C1 segment of cervical spinal cord (tissue), 14 donors: ENCODE data around the gene FBXL7.

ENCODE experiments used
- DNase-seq, 14 donors: peaks; one replicate each; lab custom pipeline; 2025; lab: John Stamatoyannopoulos, UW

Gene FBXL7

GRCh38 chr5:15501091-15501791 is 1.3 kb downstream of the FBXL7 start:
- DNase-seq: peak in 10 of 14 donors; percentile 10 to 55 (median 41)

GRCh38 chr5:15502208-15502607 is 2.2 kb downstream of the FBXL7 start:
- DNase-seq: no peak

GRCh38 chr5:15506146-15506545 is 6.2 kb downstream of the FBXL7 start:
- no peak for DNase-seq

- no peak for DNase-seq
Measured at GRCh38 chr5:15506897-15507296, 6.9 kb downstream of the FBXL7 start.

- no peak for DNase-seq
Measured at GRCh38 chr5:15510092-15510491, 10.1 kb downstream of the FBXL7 start.

- DNase-seq: peak in 2 of 14 donors; percentile 18 to 24
Measured at GRCh38 chr5:15510831-15511230, 10.9 kb downstream of the FBXL7 start.

- DNase-seq: no peak
Measured at GRCh38 chr5:15513431-15513830, 13.5 kb downstream of the FBXL7 start.

GRCh38 chr5:15513911-15514310 is 13.9 kb downstream of the FBXL7 start:
- no peak for DNase-seq

GRCh38 chr5:15515229-15515628 is 15.2 kb downstream of the FBXL7 start:
- peak in 1 of 14 donors; percentile 9 for DNase-seq

GRCh38 chr5:15516486-15516885 is 16.5 kb downstream of the FBXL7 start:
- no peak for DNase-seq

- DNase-seq: no peak
Measured at GRCh38 chr5:15518786-15519185, 18.8 kb downstream of the FBXL7 start.

GRCh38 chr5:15520856-15521255 is 20.9 kb downstream of the FBXL7 start:
- DNase-seq: no peak

GRCh38 chr5:15521381-15522186 is 21.6 kb downstream of the FBXL7 start:
- DNase-seq: no peak

GRCh38 chr5:15522187-15522520 is 22.2 kb downstream of the FBXL7 start:
- no peak for DNase-seq

- DNase-seq: peak in 1 of 14 donors; percentile 31
Measured at GRCh38 chr5:15524712-15525111, 24.7 kb downstream of the FBXL7 start.

GRCh38 chr5:15525703-15526275 is 25.8 kb downstream of the FBXL7 start:
- peak in 1 of 14 donors; percentile 7 for DNase-seq

GRCh38 chr5:15526413-15526812 is 26.4 kb downstream of the FBXL7 start:
- peak in 1 of 14 donors; percentile 24 for DNase-seq

GRCh38 chr5:15528476-15528875 is 28.5 kb downstream of the FBXL7 start:
- DNase-seq: no peak

GRCh38 chr5:15529013-15529412 is 29.0 kb downstream of the FBXL7 start:
- DNase-seq: no peak

- DNase-seq: no peak
Measured at GRCh38 chr5:15529821-15530220, 29.8 kb downstream of the FBXL7 start.

GRCh38 chr5:15533129-15533893 is 33.3 kb downstream of the FBXL7 start:
- DNase-seq: no peak

GRCh38 chr5:15535938-15536337 is 36.0 kb downstream of the FBXL7 start:
- DNase-seq: no peak
